Activated T-cell treated with anti-CD3 and anti-CD28 coated beads, Interleukin-2, amount 50 U/mL, for 72 hours (primary cell): ENCODE data around the gene ZFP36. TPM values are rescaled to one million over a fixed set of nuclear protein-coding genes. Genes with fewer than 3 reads are reported as not detected.

Experiments
- ATAC-seq, 2 donors: fragments of 150-1000 bp; cut with Tn5 transposase; replicated peaks in 1 of 2; 2 replicates each; pipeline ENCODE4 v1.10.0; 2021; ENCODE audit warnings: moderate library complexity in 2 of 2, mild to moderate bottlenecking in 1 of 2
- DNase-seq, 2 donors: peaks; one replicate each; pipeline ENCODE4 v3.0.0; 2021 to 2022; ENCODE audit warnings: mixed read lengths in 1 of 2
- H3K27ac Mint-ChIP-seq: one replicate; pipeline ENCODE4 v1.8.0; 2022; ENCODE audit warnings: mild to moderate bottlenecking, moderate library complexity, mixed read lengths
- H3K27me3 Mint-ChIP-seq: one replicate; pipeline ENCODE4 v1.8.0; 2022; ENCODE audit warnings: low read depth, mixed read lengths
- H3K36me3 Mint-ChIP-seq, 2 donors: one replicate each; pipeline ENCODE4 v1.8.0; 2022; ENCODE audit warnings: mixed read lengths in 2 of 2, mild to moderate bottlenecking in 1 of 2; ENCODE audit not compliant: insufficient read depth in 2 of 2
- H3K4me1 Mint-ChIP-seq: one replicate; pipeline ENCODE4 v1.8.0; 2022; ENCODE audit warnings: low read depth, mixed read lengths
- H3K4me3 Mint-ChIP-seq, 2 donors: one replicate each; pipeline ENCODE4 v1.8.0; 2022; ENCODE audit warnings: mild to moderate bottlenecking in 2 of 2, mixed read lengths in 2 of 2, moderate library complexity in 2 of 2
- H3K9me3 Mint-ChIP-seq, 2 donors: one replicate each; pipeline ENCODE4 v1.8.0; 2022; ENCODE audit warnings: mixed read lengths in 2 of 2
- total RNA-seq, 2 donors: library from RNA; stranded (reverse); gene quantifications; one replicate each; pipeline ENCODE4 v1.2.3, GENCODE V29; 2022

The ZFP36 gene
- total RNA-seq, 2 donors from 2014 or later = 81.4 to 108 TPM

GRCh38 chr19:39403331-39404312 is 3.0 kb upstream of the ZFP36 start:
- Mint-ChIP-seq H3K9me3 (no peaks in the 10 kb centered on the region), H3K27me3 (no peaks in the 10 kb centered on the region), H3K4me1 (peaks cover 71% of the 10 kb centered on the region), H3K4me3 (peak overlapping the region; percentile 43 to 100), H3K27ac (peak overlapping the region; percentile 90), H3K36me3 (peaks cover 12 to 16% of the 10 kb centered on the region in 2 donors)
- DNase-seq (peak; percentile 98 to 99), ATAC-seq (peak; percentile 23 to 27)

GRCh38 chr19:39405261-39405957 is 1.2 kb upstream of the ZFP36 start:
- Mint-ChIP-seq H3K4me1 (peaks cover 62% of the 10 kb centered on the region), H3K27ac (no peak overlapping the region), H3K36me3 (peaks cover 15 to 21% of the 10 kb centered on the region in 2 donors), H3K4me3 (peak overlapping the region; percentile 88 to 100), H3K27me3 (no peaks in the 10 kb centered on the region), H3K9me3 (no peaks in the 10 kb centered on the region)
- DNase-seq (no peak), ATAC-seq (no peak)

GRCh38 chr19:39405958-39406655 is 540 bp upstream of the ZFP36 start:
- DNase-seq = peak; percentile 86 to 90
- peak; percentile 2 to 3 for ATAC-seq
- Mint-ChIP-seq H3K27ac (peak overlapping the region; percentile 87), H3K4me1 (peaks cover 62% of the 10 kb centered on the region), H3K9me3 (no peaks in the 10 kb centered on the region), H3K4me3 (peak overlapping the region; percentile 88 to 100), H3K36me3 (peaks cover 15 to 24% of the 10 kb centered on the region in 2 donors), H3K27me3 (no peaks in the 10 kb centered on the region)

- Mint-ChIP-seq H3K4me3 (peak overlapping the region; percentile 88 to 100), H3K4me1 (peaks cover 62% of the 10 kb centered on the region), H3K27ac (peak overlapping the region; percentile 94), H3K9me3 (no peaks in the 10 kb centered on the region), H3K27me3 (no peaks in the 10 kb centered on the region), H3K36me3 (peaks cover 16 to 24% of the 10 kb centered on the region in 2 donors)
- ATAC-seq (no peak), DNase-seq (no peak)
Observed at GRCh38 chr19:39407410-39407659, 688 bp downstream of the ZFP36 start.

GRCh38 chr19:39407660-39408391 is 1.2 kb downstream of the ZFP36 start:
- peak overlapping the region; percentile 97 for H3K27ac Mint-ChIP-seq
- no peak for ATAC-seq
- H3K4me3 Mint-ChIP-seq = peak overlapping the region; percentile 88 to 100
- no peaks in the 10 kb centered on the region for H3K27me3 Mint-ChIP-seq
- H3K9me3 Mint-ChIP-seq = no peaks in the 10 kb centered on the region
- peaks cover 58% of the 10 kb centered on the region for H3K4me1 Mint-ChIP-seq
- peaks cover 17 to 24% of the 10 kb centered on the region in 2 donors for H3K36me3 Mint-ChIP-seq
- DNase-seq = peak; percentile 74 to 76

- H3K4me3 Mint-ChIP-seq = peak overlapping the region; percentile 88 to 100
- DNase-seq = peak; percentile 39 to 43
- H3K9me3 Mint-ChIP-seq = no peaks in the 10 kb centered on the region
- H3K36me3 Mint-ChIP-seq = peaks cover 17 to 24% of the 10 kb centered on the region in 2 donors
- no peaks in the 10 kb centered on the region for H3K27me3 Mint-ChIP-seq
- H3K4me1 Mint-ChIP-seq = peaks cover 57% of the 10 kb centered on the region
- peak overlapping the region; percentile 97 for H3K27ac Mint-ChIP-seq
- ATAC-seq = no peak
Observed at GRCh38 chr19:39408392-39409207, 2.0 kb downstream of the ZFP36 start.

- H3K4me1 Mint-ChIP-seq = peaks cover 59% of the 10 kb centered on the region
- ATAC-seq (peak; percentile 6 to 7), DNase-seq (peak; percentile 85 to 86)
- H3K4me3 Mint-ChIP-seq = peak overlapping the region; percentile 88 to 100
- H3K9me3 Mint-ChIP-seq = no peaks in the 10 kb centered on the region
- H3K27me3 Mint-ChIP-seq = no peaks in the 10 kb centered on the region
- H3K27ac Mint-ChIP-seq = peak overlapping the region; percentile 100
- H3K36me3 Mint-ChIP-seq = peaks cover 21 to 31% of the 10 kb centered on the region in 2 donors
Observed at GRCh38 chr19:39409208-39410016, 2.8 kb downstream of the ZFP36 start.

- peak; percentile 24 to 29 for ATAC-seq
- peak; percentile 78 to 83 for DNase-seq
- no peaks in the 10 kb centered on the region for H3K27me3 Mint-ChIP-seq
- peak overlapping the region; percentile 100 for H3K27ac Mint-ChIP-seq
- peaks cover 55% of the 10 kb centered on the region for H3K4me1 Mint-ChIP-seq
- no peaks in the 10 kb centered on the region for H3K9me3 Mint-ChIP-seq
- H3K4me3 Mint-ChIP-seq = peak overlapping the region; percentile 88 to 100
- H3K36me3 Mint-ChIP-seq = peaks cover 22 to 33% of the 10 kb centered on the region in 2 donors
Observed at GRCh38 chr19:39410017-39410830, 3.6 kb downstream of the ZFP36 start.

GRCh38 chr19:39410831-39411080 is 4.1 kb downstream of the ZFP36 start:
- Mint-ChIP-seq H3K4me1 (peaks cover 49% of the 10 kb centered on the region), H3K9me3 (no peaks in the 10 kb centered on the region), H3K4me3 (peak overlapping the region; percentile 88 to 100), H3K27me3 (no peaks in the 10 kb centered on the region), H3K36me3 (peaks cover 22 to 33% of the 10 kb centered on the region in 2 donors), H3K27ac (peak overlapping the region; percentile 100)
- no peak for ATAC-seq
- no peak for DNase-seq

GRCh38 chr19:39411081-39411831 is 4.6 kb downstream of the ZFP36 start:
- Mint-ChIP-seq H3K27ac (peak overlapping the region; percentile 100), H3K27me3 (no peaks in the 10 kb centered on the region), H3K36me3 (peaks cover 20 to 31% of the 10 kb centered on the region in 2 donors), H3K9me3 (no peaks in the 10 kb centered on the region), H3K4me1 (peaks cover 44% of the 10 kb centered on the region), H3K4me3 (peak overlapping the region; percentile 88 to 100)
- no peak for DNase-seq
- no peak for ATAC-seq
